GM12892 (cell line): ENCODE results near the gene KIF23.

Source experiments
- POLR2A ChIP-seq: IDR thresholded peaks from 2 replicates; pipeline ENCODE4 v1.6.1; 2011; ENCODE audit warnings: low read depth, low read length, control low read depth
- POLR2AphosphoS5 ChIP-seq: IDR thresholded peaks from 2 replicates; pipeline ENCODE4 v1.6.1; 2011; ENCODE audit warnings: low read depth, low read length, control low read depth

DNA sequence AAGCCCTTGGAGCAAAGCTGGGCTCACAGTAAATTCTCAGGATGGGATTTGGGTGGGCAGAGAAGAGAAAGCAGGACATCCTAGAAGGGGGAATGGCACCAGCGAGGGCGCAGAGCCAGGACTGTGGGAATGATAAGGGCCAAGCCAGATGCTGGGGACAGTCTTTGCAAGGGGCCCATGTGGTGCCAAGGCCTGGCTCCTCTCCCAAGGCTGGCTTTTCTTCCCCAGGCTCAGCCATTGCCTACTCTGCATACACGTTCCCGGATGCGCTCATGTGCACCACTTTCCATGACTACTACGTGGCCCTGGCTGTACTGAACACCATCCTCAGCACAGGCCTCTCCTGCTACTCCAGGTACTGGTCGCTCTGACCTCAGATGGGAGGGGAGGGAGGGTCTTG lies 24.7 kb upstream of the KIF23 start:
- TF ChIP-seq POLR2A (no peak), POLR2AphosphoS5 (no peak)
